Measurements from ENCODE around the gene MAB21L2.
"Not testable (repeated sequence)": the region's sequence is repeated elsewhere in the genome, so short reads cannot be mapped to it uniquely, and the experiment has no call there.

The MAB21L2 gene

GRCh38 chr4:150582146-150582872 lies at the start of gene MAB21L2:
Gene MAB21L2, plus strand, starts transcription at chr4:150582151. Its CDS starts 879 bp downstream, at chr4:150583030.
- no peak for DNase-seq (ENCODE audit: low spot score)

- DNase-seq (ENCODE audit: low spot score) = no peak
Measured at GRCh38 chr4:150533673-150534072, 48.3 kb upstream of the MAB21L2 start.

GRCh38 chr4:150534818-150535217 lies 47.1 kb upstream of the MAB21L2 start:
- no peak for DNase-seq (ENCODE audit: low spot score)

GRCh38 chr4:150537911-150538310 lies 44.0 kb upstream of the MAB21L2 start:
- not testable (repeated sequence) for DNase-seq (ENCODE audit: low spot score)

GRCh38 chr4:150540536-150540935 lies 41.4 kb upstream of the MAB21L2 start:
- DNase-seq (ENCODE audit: low spot score) = no peak

GRCh38 chr4:150540959-150541360 lies 41.0 kb upstream of the MAB21L2 start:
- DNase-seq (ENCODE audit: low spot score) = no peak

- DNase-seq (ENCODE audit: low spot score) = no peak
Measured at GRCh38 chr4:150541681-150542080, 40.3 kb upstream of the MAB21L2 start.

GRCh38 chr4:150543042-150543441 lies 38.9 kb upstream of the MAB21L2 start:
- no peak for DNase-seq (ENCODE audit: low spot score)

GRCh38 chr4:150546286-150546685 lies 35.7 kb upstream of the MAB21L2 start:
- no peak for DNase-seq (ENCODE audit: low spot score)

GRCh38 chr4:150547154-150547838 lies 34.7 kb upstream of the MAB21L2 start:
- DNase-seq (ENCODE audit: low spot score) = no peak

- DNase-seq (ENCODE audit: low spot score) = not testable (repeated sequence)
Measured at GRCh38 chr4:150557811-150558210, 24.1 kb upstream of the MAB21L2 start.

GRCh38 chr4:150561143-150561737 lies 20.7 kb upstream of the MAB21L2 start:
- DNase-seq (ENCODE audit: low spot score) = no peak

- DNase-seq (ENCODE audit: low spot score) = no peak
Measured at GRCh38 chr4:150562250-150562649, 19.7 kb upstream of the MAB21L2 start.

- no peak for DNase-seq (ENCODE audit: low spot score)
Measured at GRCh38 chr4:150562751-150563150, 19.2 kb upstream of the MAB21L2 start.

- not testable (repeated sequence) for DNase-seq (ENCODE audit: low spot score)
Measured at GRCh38 chr4:150564967-150565366, 17.0 kb upstream of the MAB21L2 start.

- no peak for DNase-seq (ENCODE audit: low spot score)
Measured at GRCh38 chr4:150567070-150567469, 14.9 kb upstream of the MAB21L2 start.

- peak; percentile 10 for DNase-seq (ENCODE audit: low spot score)
Measured at GRCh38 chr4:150569384-150569987, 12.5 kb upstream of the MAB21L2 start.

- no peak for DNase-seq (ENCODE audit: low spot score)
Measured at GRCh38 chr4:150569998-150570535, 11.9 kb upstream of the MAB21L2 start.

- DNase-seq (ENCODE audit: low spot score) = no peak
Measured at GRCh38 chr4:150570862-150571261, 11.1 kb upstream of the MAB21L2 start.

GRCh38 chr4:150572704-150573504 lies 9.0 kb upstream of the MAB21L2 start:
- no peak for DNase-seq (ENCODE audit: low spot score)

- DNase-seq (ENCODE audit: low spot score) = peak; percentile 48
Measured at GRCh38 chr4:150573534-150573933, 8.4 kb upstream of the MAB21L2 start.

GRCh38 chr4:150574678-150575077 lies 7.3 kb upstream of the MAB21L2 start:
- no peak for DNase-seq (ENCODE audit: low spot score)
